ENCODE data around the gene ARHGEF10L. TPM values are rescaled to one million over a fixed set of nuclear protein-coding genes. Genes with fewer than 3 reads are reported as not detected.

The ARHGEF10L gene
- total RNA-seq, 1 donor from 2014 or later = 3.1 TPM

DNA sequence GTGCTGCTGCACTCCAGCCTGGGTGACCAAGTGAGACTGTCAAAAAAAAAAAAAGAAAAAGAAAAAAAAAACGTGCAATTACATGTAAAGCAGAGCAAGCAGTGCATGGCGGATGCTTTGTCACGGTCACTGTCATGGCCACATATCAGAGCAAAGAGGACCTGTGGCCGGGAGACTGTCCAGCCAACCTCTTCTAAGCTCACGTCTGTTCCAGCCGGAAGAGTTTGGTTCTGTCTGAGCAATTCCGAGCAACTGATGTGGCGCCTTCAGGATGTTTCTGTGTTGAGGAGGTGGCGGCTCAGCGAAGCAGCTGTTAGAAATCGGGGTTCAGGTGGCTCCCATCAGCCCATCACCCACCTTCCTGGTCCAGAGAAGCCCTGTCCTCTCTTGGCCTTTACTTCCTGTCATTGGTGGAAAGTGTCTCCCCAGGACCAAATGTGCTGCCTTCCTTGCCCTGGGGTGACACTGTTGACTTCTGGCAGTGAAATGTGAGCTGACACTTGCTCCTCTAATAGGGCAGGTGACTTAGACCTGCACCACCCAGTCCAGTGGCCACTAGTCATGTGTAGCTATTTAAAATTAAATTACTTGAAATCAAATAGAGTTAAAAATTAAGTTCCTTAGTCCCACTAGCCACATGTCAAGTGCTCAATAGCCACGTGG lies 59.9 kb downstream of the ARHGEF10L start:
- H3K4me1 Mint-ChIP-seq (ENCODE audit: unreplicated experiment) = no peaks in the 10 kb centered on the region
- no peak for DNase-seq (ENCODE audit: low spot score)
- no peaks in the 10 kb centered on the region for H3K9me3 Mint-ChIP-seq (ENCODE audit: unreplicated experiment)
- H3K4me3 Mint-ChIP-seq (ENCODE audit: unreplicated experiment) = no peak overlapping the region
- no peaks in the 10 kb centered on the region for H3K36me3 Mint-ChIP-seq (ENCODE audit: low read depth, unreplicated experiment)
- H3K27ac Mint-ChIP-seq (ENCODE audit: unreplicated experiment) = no peak overlapping the region
- peaks cover 7% of the 10 kb centered on the region for H3K27me3 Mint-ChIP-seq (ENCODE audit: unreplicated experiment)
- TF ChIP-seq, protein P1, sequence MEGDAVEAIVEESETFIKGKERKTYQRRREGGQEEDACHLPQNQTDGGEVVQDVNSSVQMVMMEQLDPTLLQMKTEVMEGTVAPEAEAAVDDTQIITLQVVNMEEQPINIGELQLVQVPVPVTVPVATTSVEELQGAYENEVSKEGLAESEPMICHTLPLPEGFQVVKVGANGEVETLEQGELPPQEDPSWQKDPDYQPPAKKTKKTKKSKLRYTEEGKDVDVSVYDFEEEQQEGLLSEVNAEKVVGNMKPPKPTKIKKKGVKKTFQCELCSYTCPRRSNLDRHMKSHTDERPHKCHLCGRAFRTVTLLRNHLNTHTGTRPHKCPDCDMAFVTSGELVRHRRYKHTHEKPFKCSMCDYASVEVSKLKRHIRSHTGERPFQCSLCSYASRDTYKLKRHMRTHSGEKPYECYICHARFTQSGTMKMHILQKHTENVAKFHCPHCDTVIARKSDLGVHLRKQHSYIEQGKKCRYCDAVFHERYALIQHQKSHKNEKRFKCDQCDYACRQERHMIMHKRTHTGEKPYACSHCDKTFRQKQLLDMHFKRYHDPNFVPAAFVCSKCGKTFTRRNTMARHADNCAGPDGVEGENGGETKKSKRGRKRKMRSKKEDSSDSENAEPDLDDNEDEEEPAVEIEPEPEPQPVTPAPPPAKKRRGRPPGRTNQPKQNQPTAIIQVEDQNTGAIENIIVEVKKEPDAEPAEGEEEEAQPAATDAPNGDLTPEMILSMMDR (IDR thresholded peaks at IDR 0.05; ENCODE audit: unreplicated experiment) = no peak

DNA sequence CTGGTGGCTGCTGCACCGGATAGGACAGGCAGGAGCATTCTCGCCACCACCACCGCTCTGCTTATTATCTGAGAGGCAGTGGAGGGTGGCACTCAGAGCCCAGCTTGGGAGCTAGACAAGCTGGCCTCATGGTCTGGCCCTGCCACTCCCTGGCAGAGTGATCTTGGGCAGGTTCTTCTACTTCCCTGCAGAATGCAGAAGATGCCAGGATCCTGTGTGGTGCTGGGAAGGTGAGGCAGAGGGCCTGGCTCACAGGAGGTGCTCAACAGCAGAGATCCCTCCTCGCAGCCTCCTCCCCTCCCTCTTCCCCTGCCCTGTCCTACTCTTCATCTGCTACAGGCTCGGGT lies 60.4 kb downstream of the ARHGEF10L start:
- Mint-ChIP-seq H3K36me3 (ENCODE audit: low read depth, unreplicated experiment) (no peaks in the 10 kb centered on the region), H3K27ac (ENCODE audit: unreplicated experiment) (no peak overlapping the region), H3K9me3 (ENCODE audit: unreplicated experiment) (no peaks in the 10 kb centered on the region), H3K4me3 (ENCODE audit: unreplicated experiment) (no peak overlapping the region), H3K4me1 (ENCODE audit: unreplicated experiment) (no peaks in the 10 kb centered on the region), H3K27me3 (ENCODE audit: unreplicated experiment) (peaks cover 5% of the 10 kb centered on the region)
- no peak for DNase-seq (ENCODE audit: low spot score)
- TF ChIP-seq, protein P1 (IDR thresholded peaks at IDR 0.05; ENCODE audit: unreplicated experiment) = no peak

DNA sequence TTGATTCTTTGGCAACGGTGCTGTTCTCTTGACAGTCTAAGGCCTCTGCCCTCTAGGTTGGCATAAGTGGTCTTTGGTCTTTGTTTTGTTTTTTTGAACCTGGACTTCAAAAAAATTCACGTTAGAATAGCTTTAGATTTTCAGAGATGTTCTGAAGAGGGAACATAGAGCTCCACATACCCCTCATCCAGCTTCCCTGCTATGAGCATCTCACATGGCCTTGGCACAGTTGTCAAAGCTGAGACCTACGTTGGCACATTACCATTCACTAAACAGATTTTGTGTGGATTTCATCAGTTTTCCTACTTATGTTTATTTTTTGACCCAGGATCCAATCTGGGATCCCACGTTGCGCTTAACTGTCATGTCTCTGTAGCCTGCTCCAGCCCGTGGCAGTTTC lies 60.8 kb downstream of the ARHGEF10L start:
- peaks cover 5% of the 10 kb centered on the region for H3K27me3 Mint-ChIP-seq (ENCODE audit: unreplicated experiment)
- no peaks in the 10 kb centered on the region for H3K4me1 Mint-ChIP-seq (ENCODE audit: unreplicated experiment)
- TF ChIP-seq, protein P1 (IDR thresholded peaks at IDR 0.05; ENCODE audit: unreplicated experiment) = no peak
- H3K36me3 Mint-ChIP-seq (ENCODE audit: low read depth, unreplicated experiment) = no peaks in the 10 kb centered on the region
- no peak for DNase-seq (ENCODE audit: low spot score)
- H3K4me3 Mint-ChIP-seq (ENCODE audit: unreplicated experiment) = no peak overlapping the region
- H3K9me3 Mint-ChIP-seq (ENCODE audit: unreplicated experiment) = no peaks in the 10 kb centered on the region
- no peak overlapping the region for H3K27ac Mint-ChIP-seq (ENCODE audit: unreplicated experiment)

DNA sequence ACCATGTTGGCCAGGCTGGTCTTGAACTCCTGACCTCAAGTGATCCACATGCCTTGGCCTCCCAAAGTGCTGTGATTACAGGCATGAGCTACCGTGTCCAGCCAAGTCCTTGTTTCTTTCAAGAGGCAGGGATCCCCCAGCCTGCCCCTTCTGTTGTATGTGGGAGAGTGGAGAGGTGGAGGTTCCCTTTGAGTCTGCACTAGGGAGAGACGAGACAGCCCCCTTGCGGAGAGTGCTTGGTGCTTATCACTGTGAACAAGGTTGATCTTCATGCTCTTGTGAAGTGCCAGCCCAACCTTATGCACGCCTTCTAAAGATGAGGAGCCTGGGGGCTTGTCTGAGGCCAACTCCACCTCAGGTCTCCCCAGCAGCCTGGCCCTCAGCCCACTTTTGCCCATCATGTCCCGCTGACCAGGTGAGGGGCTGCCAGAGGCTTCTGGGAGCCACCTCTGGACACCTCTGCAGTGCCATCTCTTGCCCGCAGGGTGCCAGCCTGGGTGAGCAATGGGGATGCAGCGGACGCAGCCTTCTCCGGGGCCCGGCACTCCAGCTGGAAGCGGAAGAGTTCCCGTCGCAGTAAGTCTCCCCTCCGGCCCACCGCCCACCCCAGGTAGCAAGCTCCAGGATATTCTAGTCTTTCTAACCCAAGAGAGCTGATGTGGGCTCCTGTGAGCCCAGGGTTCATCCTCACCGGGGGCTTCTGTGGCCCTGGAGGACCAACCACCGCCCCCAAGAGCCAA lies 62.3 kb downstream of the ARHGEF10L start:
- no peaks in the 10 kb centered on the region for H3K9me3 Mint-ChIP-seq (ENCODE audit: unreplicated experiment)
- TF ChIP-seq, protein P1 (IDR thresholded peaks at IDR 0.05; ENCODE audit: unreplicated experiment) = no peak
- H3K4me3 Mint-ChIP-seq (ENCODE audit: unreplicated experiment) = no peak overlapping the region
- no peak overlapping the region for H3K27ac Mint-ChIP-seq (ENCODE audit: unreplicated experiment)
- no peaks in the 10 kb centered on the region for H3K36me3 Mint-ChIP-seq (ENCODE audit: low read depth, unreplicated experiment)
- H3K27me3 Mint-ChIP-seq (ENCODE audit: unreplicated experiment) = peaks cover 2% of the 10 kb centered on the region
- no peak for DNase-seq (ENCODE audit: low spot score)
- H3K4me1 Mint-ChIP-seq (ENCODE audit: unreplicated experiment) = no peaks in the 10 kb centered on the region
